H1 (cell line): ENCODE results near the gene UQCC5. TPM values are rescaled to one million over a fixed set of nuclear protein-coding genes. Genes with fewer than 3 reads are reported as not detected.

Source experiments
- CTCF ChIA-PET: fragments of 300-600 bp; sonication (Branson Sonifier 250); formaldehyde crosslinking; loops from one replicate; lab custom pipeline; 2021; ENCODE audit not compliant: partially characterized antibody; lab: Charles Lee
- POLR2A ChIA-PET: fragments of 300-600 bp; sonication (Branson Sonifier 250); formaldehyde crosslinking; loops from one replicate; lab custom pipeline; 2021; ENCODE audit warnings: inconsistent platforms; ENCODE audit not compliant: partially characterized antibody; lab: Charles Lee
- DNase-seq, 2 experiments: peaks; one replicate each; pipeline versions ENCODE4 v3.0.0 to v3.0.0-alpha.2; 2010 to 2022; ENCODE audit warnings: low spot score in 2 of 2, low read depth in 1 of 2, mixed read lengths in 1 of 2
- FAIRE-seq: peaks from 2 replicates; lab custom pipeline; 2011; peaks lifted over from hg19 to GRCh38; lab: Jason Lieb, UNC
- H2AFZ ChIP-seq: 2 replicates; pipeline ENCODE4 v1.8.1; 2012; ENCODE audit warnings: low read length, inconsistent platforms
- H2AK5ac ChIP-seq: 2 replicates; pipeline ENCODE4 v1.6.1; 2013; ENCODE audit warnings: low read depth, low read length
- H2BK120ac ChIP-seq: replicated peaks from 2 replicates; pipeline ENCODE3; 2013; ENCODE audit warnings: low read depth, low read length, inconsistent platforms
- H2BK12ac ChIP-seq: 2 replicates; pipeline ENCODE4 v1.6.1; 2013; ENCODE audit warnings: low read depth, low read length
- H2BK15ac ChIP-seq: 2 replicates; pipeline ENCODE4 v1.6.1; 2013; ENCODE audit warnings: low read length
- H2BK20ac ChIP-seq: 2 replicates; pipeline ENCODE4 v1.6.1; 2013; ENCODE audit warnings: low read length
- H2BK5ac ChIP-seq: 2 replicates; pipeline ENCODE4 v1.6.1; 2013; ENCODE audit warnings: low read depth, low read length
- H3K14ac ChIP-seq: 2 replicates; pipeline ENCODE4 v1.6.1; 2013; ENCODE audit warnings: inconsistent platforms; ENCODE audit not compliant: insufficient read length
- H3K18ac ChIP-seq: 2 replicates; pipeline ENCODE4 v1.6.1; 2013; ENCODE audit warnings: low read length; ENCODE audit errors: extremely low read depth
- H3K23ac ChIP-seq: 2 replicates; pipeline ENCODE4 v1.6.1; 2013; ENCODE audit warnings: inconsistent platforms; ENCODE audit not compliant: insufficient read length
- H3K23me2 ChIP-seq: 2 replicates; pipeline ENCODE4 v1.6.1; 2013; ENCODE audit warnings: low read depth, low read length
- H3K27ac ChIP-seq: 2 replicates; pipeline ENCODE4 v1.6.1; 2011; ENCODE audit warnings: low read depth, low read length, inconsistent platforms
- H3K27me3 ChIP-seq, 4 experiments: replicated peaks in 1 of 4; 1 replicate in 1 of 4; 2 replicates in 3 of 4; pipeline versions ENCODE4 v1.6.1 to v1.8.1; 2011 to 2013; ENCODE audit warnings: low read length in 3 of 4, mild to moderate bottlenecking in 3 of 4, inconsistent platforms in 2 of 4, mixed read lengths in 2 of 4, moderate library complexity in 1 of 4; ENCODE audit not compliant: control insufficient read depth in 3 of 4, insufficient read depth in 3 of 4; ENCODE audit errors: extremely low read depth in 1 of 4
- H3K36me3 ChIP-seq, 4 experiments: 2 replicates each; pipeline versions ENCODE4 v1.6.1 to v1.8.1; 2011 to 2013; ENCODE audit warnings: mild to moderate bottlenecking in 4 of 4, low read length in 3 of 4, moderate library complexity in 2 of 4, control low read depth in 1 of 4, inconsistent platforms in 1 of 4; ENCODE audit not compliant: insufficient read depth in 4 of 4, control insufficient read depth in 2 of 4
- H3K4ac ChIP-seq: replicated peaks from 2 replicates; pipeline ENCODE3; 2013; ENCODE audit warnings: low read length, low read depth, mixed read lengths, inconsistent platforms; ENCODE audit not compliant: insufficient read length
- H3K4me1 ChIP-seq, 4 experiments: replicated peaks in 1 of 4; 1 replicate in 1 of 4; 2 replicates in 3 of 4; pipeline versions ENCODE4 v1.6.1 to v1.8.1; 2011 to 2013; ENCODE audit warnings: low read length in 3 of 4, inconsistent platforms in 2 of 4, mixed read lengths in 1 of 4; ENCODE audit not compliant: insufficient read depth in 4 of 4, control insufficient read depth in 3 of 4
- H3K4me2 ChIP-seq, 2 experiments: 2 replicates each; pipeline versions ENCODE4 v1.6.1 to v1.8.1; 2011 to 2013; ENCODE audit warnings: low read depth in 2 of 2, low read length in 2 of 2, control low read depth in 1 of 2, inconsistent platforms in 1 of 2, mild to moderate bottlenecking in 1 of 2; ENCODE audit not compliant: insufficient read depth in 1 of 2
- H3K4me3 ChIP-seq, 4 experiments: fragments of 200-600, 300-600 bp in 1 of 4; sonication (generic), shearing (Covaris generic), sonication (Bioruptor Twin) in 1 of 4; 2 replicates each; pipeline versions ENCODE4 v1.5.1 to v1.8.1; 2011 to 2016; ENCODE audit warnings: low read length in 4 of 4, low read depth in 3 of 4, control low read depth in 2 of 4, inconsistent platforms in 2 of 4, mild to moderate bottlenecking in 2 of 4, mixed read lengths in 1 of 4, moderate library complexity in 1 of 4; ENCODE audit not compliant: insufficient read depth in 2 of 4; ENCODE audit errors: extremely low read depth in 1 of 4
- H3K56ac ChIP-seq: replicated peaks from 2 replicates; pipeline ENCODE3; 2013; ENCODE audit warnings: low read depth, mild to moderate bottlenecking, mixed read lengths, low read length, inconsistent platforms; ENCODE audit not compliant: insufficient read length
- H3K79me1 ChIP-seq: 2 replicates; pipeline ENCODE4 v1.6.1; 2013; ENCODE audit warnings: low read depth, low read length, control low read depth
- H3K79me2 ChIP-seq, 2 experiments: 2 replicates each; pipeline versions ENCODE4 v1.6.1 to v1.8.1; 2012 to 2013; ENCODE audit warnings: low read length in 2 of 2, mild to moderate bottlenecking in 2 of 2, inconsistent platforms in 1 of 2; ENCODE audit not compliant: insufficient read depth in 2 of 2, control insufficient read depth in 1 of 2
- H3K9ac ChIP-seq, 4 experiments: replicated peaks in 1 of 4; 1 replicate in 1 of 4; 2 replicates in 3 of 4; pipeline versions ENCODE4 v1.6.1 to v1.8.1; 2011 to 2013; ENCODE audit warnings: low read depth in 3 of 4, low read length in 3 of 4, control low read depth in 2 of 4, mild to moderate bottlenecking in 2 of 4, moderate library complexity in 2 of 4, inconsistent platforms in 1 of 4; ENCODE audit errors: extremely low read depth in 1 of 4
- H3K9me3 ChIP-seq, 2 experiments: 2 replicates each; pipeline versions ENCODE4 v1.6.1 to v1.8.1; 2012 to 2013; ENCODE audit warnings: mild to moderate bottlenecking in 2 of 2, moderate library complexity in 2 of 2, control low read depth in 1 of 2, inconsistent platforms in 1 of 2, low read depth in 1 of 2, low read length in 1 of 2, mixed read lengths in 1 of 2; ENCODE audit not compliant: insufficient read depth in 2 of 2
- H4K20me1 ChIP-seq, 2 experiments: replicated peaks in 1 of 2; 2 replicates each; pipeline versions ENCODE3 to v1.8.1; 2011 to 2013; ENCODE audit warnings: inconsistent platforms in 2 of 2, low read length in 2 of 2, mild to moderate bottlenecking in 1 of 2; ENCODE audit not compliant: insufficient read depth in 2 of 2, control insufficient read depth in 1 of 2
- H4K5ac ChIP-seq: 2 replicates; pipeline ENCODE4 v1.6.1; 2013; ENCODE audit warnings: low read length, low read depth, mixed read lengths, inconsistent platforms; ENCODE audit not compliant: insufficient read length
- H4K8ac ChIP-seq: 2 replicates; pipeline ENCODE4 v1.8.0; 2013; ENCODE audit warnings: mild to moderate bottlenecking, moderate library complexity, low read length, inconsistent platforms; ENCODE audit not compliant: insufficient read depth; ENCODE audit errors: extremely low read depth
- H4K91ac ChIP-seq: replicated peaks from 2 replicates; pipeline ENCODE3; 2013; ENCODE audit warnings: low read length, mixed read lengths, inconsistent platforms; ENCODE audit not compliant: insufficient read length
- CBX5 ChIP-seq: fragments of 300-800, 300-1000 bp; sonication (generic); IDR thresholded peaks from 2 replicates; pipeline ENCODE4 v1.7.1; 2016; ENCODE audit warnings: antibody characterized with exemption, low read length, low read depth
- CBX8 ChIP-seq: fragments of 300-800, 300-1000 bp; sonication (generic); IDR thresholded peaks from 2 replicates; pipeline ENCODE4 v1.7.1; 2016; ENCODE audit warnings: low read depth, low read length, borderline replicate concordance
- CHD2 ChIP-seq: IDR thresholded peaks from 2 replicates; pipeline ENCODE4 v1.6.1; 2012; ENCODE audit warnings: low read length, improper control_type of control experiment
- HDAC6 ChIP-seq: IDR thresholded peaks from one replicate; pipeline ENCODE4 v1.7.1; 2012; ENCODE audit warnings: low read depth, mild to moderate bottlenecking, inconsistent platforms, low read length, moderate library complexity
- KDM4A ChIP-seq: IDR thresholded peaks from one replicate; pipeline ENCODE4 v1.7.1; 2012; ENCODE audit warnings: low read depth, mild to moderate bottlenecking, moderate library complexity, low read length, inconsistent platforms; ENCODE audit not compliant: severe bottlenecking
- RAD21 ChIP-seq, 2 experiments: IDR thresholded peaks in 1 of 2; conservative IDR thresholded peaks in 1 of 2; 2 replicates each; pipeline ENCODE4 v1.6.1; 2011; ENCODE audit warnings: low read depth in 2 of 2, low read length in 2 of 2, improper control_type of control experiment in 1 of 2, inconsistent platforms in 1 of 2, mild to moderate bottlenecking in 1 of 2, moderate library complexity in 1 of 2
- SIRT6 ChIP-seq: IDR thresholded peaks from one replicate; pipeline ENCODE4 v1.7.1; 2012; ENCODE audit warnings: low read length, inconsistent platforms
- SUZ12 ChIP-seq: fragments of 200-600 bp; sonication (generic); IDR thresholded peaks from 2 replicates; pipeline ENCODE4 v1.6.1; 2012; ENCODE audit warnings: mild to moderate bottlenecking, inconsistent platforms, low read length, moderate library complexity, mixed read lengths
- WGBS, 2 experiments: shearing (Covaris generic) in 1 of 2; methylation state at CpG; one replicate each; pipeline versions ENCODE4 v1.1.6 to v1.1.7; 2013 to 2015; ENCODE audit warnings: low lambda C conversion rate in 2 of 2, mixed read lengths in 2 of 2, inconsistent platforms in 1 of 2, low coverage in 1 of 2, missing lambda C conversion rate in 1 of 2; ENCODE audit not compliant: insufficient replicate concordance in 2 of 2, insufficient coverage in 1 of 2, insufficient read length in 1 of 2; ENCODE audit errors: extremely low coverage in 1 of 2, missing lambda C conversion rate in 1 of 2; 5-methylcytosine and 5-hydroxymethylcytosine counted together
- polyA plus RNA-seq, 7 experiments: library from polyadenylated mRNA; depleted of rRNA in 3 of 7; stranded (reverse) in 5 of 7; unstranded in 2 of 7; fragments of >200 nt in 5 of 7; fragments of 200-250 nt in 2 of 7; gene quantifications; 1 replicate in 5 of 7; 2 replicates in 1 of 7; 4 replicates in 1 of 7; pipeline versions ENCODE4 v1.2.1 to v1.2.3, GENCODE V29; 2011 to 2013; ENCODE audit warnings: missing spikeins in 2 of 7, mixed read lengths in 2 of 7
- total RNA-seq: library from RNA; stranded (reverse); fragmentation: NEBNext Ultra II Directional; extraction: Animal tissue kit (Norgen Biotek cat#: 25700); gene quantifications from 2 replicates; pipeline ENCODE4 v1.2.1, GENCODE V29; 2021

Gene UQCC5
- total and polyA plus RNA-seq, 2 of the 8 experiments (the other 6 are each of a cell fraction or from before 2014, with no cell fraction given) = 35.0 to 37.7 TPM

DNA sequence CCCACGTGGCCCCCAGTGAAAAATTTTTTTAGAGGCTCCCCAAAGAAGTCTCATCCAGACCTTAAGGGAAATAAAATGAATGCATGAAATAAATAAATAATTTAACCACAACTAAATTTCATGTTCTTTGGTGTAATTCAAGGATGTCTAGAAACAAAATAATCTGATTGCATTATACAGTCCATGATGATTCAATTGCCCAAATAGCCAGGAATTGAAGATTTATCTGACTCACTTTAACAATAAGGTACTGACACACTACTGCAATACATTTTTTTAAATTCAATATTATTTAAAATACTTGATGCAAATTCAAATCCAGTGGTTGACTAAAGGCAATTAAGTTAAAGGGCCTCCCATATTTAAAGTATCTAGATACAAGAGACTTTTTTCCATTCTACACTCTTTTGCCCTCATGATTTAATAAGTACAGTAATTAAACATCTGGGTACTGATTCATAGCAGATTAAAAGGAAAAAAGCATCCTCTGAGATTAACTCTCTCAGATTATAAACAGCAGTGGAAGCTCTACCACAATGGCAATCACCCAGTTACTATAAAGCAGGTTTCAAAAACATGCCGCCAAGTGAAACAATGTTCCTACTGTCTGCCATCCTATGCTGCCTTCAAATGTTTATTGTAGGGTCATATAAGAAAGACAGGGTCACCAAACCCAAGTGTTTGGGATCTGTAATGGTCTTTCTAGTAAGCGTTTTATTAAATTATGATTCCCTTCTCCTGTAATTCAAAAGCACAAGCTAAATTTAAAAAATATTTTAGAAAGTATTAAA is 9.9 kb downstream of the UQCC5 start:
- H3K9me3 ChIP-seq = no peaks in the 10 kb centered on the region
- peaks cover 1 to 2% of the 10 kb centered on the region in 2 experiments for H4K20me1 ChIP-seq
- H4K5ac ChIP-seq = no peak overlapping the region
- H3K4me3 ChIP-seq = no peak overlapping the region
- H2BK120ac ChIP-seq = no peak overlapping the region
- CTCF ChIA-PET = interaction anchor here (0.6 to 1.5 kb wide), 4 partner anchors 10 to 404 kb away, joined by 3 to 5 read pairs (median 3); no protein-coding TSS in a partner anchor
- no peaks in the 10 kb centered on the region for H3K27me3 ChIP-seq
- no peak overlapping the region for H3K4me2 ChIP-seq
- H3K36me3 ChIP-seq = peaks cover 3 to 28% (median 10%) of the 10 kb centered on the region in 4 experiments; a peak in 7 of 8 replicates
- no peaks in the 10 kb centered on the region for H3K23me2 ChIP-seq
- no peak overlapping the region for H3K56ac ChIP-seq
- no peak overlapping the region for H3K9ac ChIP-seq
- WGBS, 2 experiments = 80% methylated on average over 3 of the region's 3 CpGs; no CpG with 5 or more reads in 1 of the 2 experiments
- no peak for TF ChIP-seq CBX5
- TF ChIP-seq SIRT6 = no peak
- no peak for TF ChIP-seq HDAC6
- no peak for TF ChIP-seq KDM4A
- TF ChIP-seq CBX8 = no peak
- no peak for TF ChIP-seq RAD21 (IDR thresholded peaks at IDR 0.05 in 1 of 2, conservative IDR thresholded peaks at IDR 0.05 in 1 of 2; ENCODE audit: low read depth in 2 of 2, low read length in 2 of 2)
- no peak for TF ChIP-seq SUZ12
- no peak for TF ChIP-seq CHD2
- no peak overlapping the region for H4K91ac ChIP-seq
- no peaks in the 10 kb centered on the region for H3K79me2 ChIP-seq
- H2BK12ac ChIP-seq = no peak overlapping the region
- H2BK15ac ChIP-seq = no peak overlapping the region
- 0 out of 2 replicates have a peak, but pooled peaks cover 2% of the 10 kb centered on the region for H3K79me1 ChIP-seq
- H3K14ac ChIP-seq = no peak overlapping the region
- H2BK5ac ChIP-seq = no peak overlapping the region
- no peak overlapping the region for H3K23ac ChIP-seq
- H3K18ac ChIP-seq = no peak overlapping the region
- POLR2A ChIA-PET = no interaction called here
- DNase-seq (no peak), FAIRE-seq (no peak)
- H3K27ac ChIP-seq = no peak overlapping the region
- no peak overlapping the region for H2AK5ac ChIP-seq
- H2BK20ac ChIP-seq = no peak overlapping the region
- no peak overlapping the region for H3K4ac ChIP-seq
- no peaks in the 10 kb centered on the region for H3K4me1 ChIP-seq
- H2AFZ ChIP-seq = no peak overlapping the region
- no peak overlapping the region for H4K8ac ChIP-seq
